GM19351 (cell line): ENCODE measurements around the gene BRAT1.
A peak's percentile ranks its signal among the peaks of the same experiment; 100 is the strongest.

ENCODE experiments used
- ATAC-seq: cut with Tn5 transposase; IDR thresholded peaks from one replicate; pipeline ENCODE4 v1.9.1; 2021; ENCODE audit warnings: mild to moderate bottlenecking, moderate library complexity; ENCODE audit not compliant: unreplicated experiment

The BRAT1 gene

GRCh38 chr7:2585446-2585845 lies 30.1 kb upstream of the BRAT1 start:
- ATAC-seq = no peak

GRCh38 chr7:2583798-2584580 lies 28.7 kb upstream of the BRAT1 start:
- ATAC-seq = no peak

DNA sequence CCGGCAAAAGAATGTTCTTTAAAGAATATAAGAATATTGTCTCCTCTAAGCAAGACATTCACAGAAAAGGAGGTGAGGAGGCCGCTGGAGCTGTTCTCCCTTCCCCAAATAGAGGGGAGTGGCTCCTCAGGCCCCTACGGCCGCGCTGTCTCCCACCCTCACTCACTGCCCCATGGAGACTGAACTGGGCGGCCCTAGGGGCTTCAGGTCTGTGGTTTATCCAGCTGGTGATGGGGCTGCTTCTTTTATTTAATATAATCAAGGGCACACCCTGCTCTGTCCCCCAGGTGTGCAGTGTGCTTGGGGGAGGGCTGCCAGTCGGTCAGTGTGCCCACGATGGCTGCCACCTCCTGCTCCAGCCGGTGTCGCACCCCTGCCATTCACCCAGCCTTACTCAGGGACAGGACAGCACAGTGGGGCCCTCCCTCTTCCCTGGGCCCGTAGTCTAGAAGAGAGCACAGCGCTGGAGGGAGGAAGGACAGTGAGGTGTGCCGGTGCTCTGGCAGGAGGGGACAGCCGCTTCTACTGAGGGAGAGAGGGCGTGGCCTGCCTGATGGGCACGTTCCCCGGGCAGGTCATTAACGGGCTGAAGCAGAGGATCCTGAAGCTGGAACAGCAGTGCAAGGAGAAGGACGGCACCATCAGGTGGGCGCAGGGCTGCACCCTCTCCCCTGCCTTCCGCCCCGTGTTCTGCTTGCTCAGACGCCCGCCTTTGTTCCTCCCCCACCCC lies 26.8 kb upstream of the BRAT1 start:
- ATAC-seq = no peak

GRCh38 chr7:2580636-2581035 lies 25.3 kb upstream of the BRAT1 start:
- no peak for ATAC-seq

- no peak for ATAC-seq
Observed at GRCh38 chr7:2577914-2578680, 22.8 kb upstream of the BRAT1 start.

- no peak for ATAC-seq
Observed at GRCh38 chr7:2576742-2577491, 21.6 kb upstream of the BRAT1 start.

- no peak for ATAC-seq
Observed at GRCh38 chr7:2575733-2576340, 20.5 kb upstream of the BRAT1 start.

DNA sequence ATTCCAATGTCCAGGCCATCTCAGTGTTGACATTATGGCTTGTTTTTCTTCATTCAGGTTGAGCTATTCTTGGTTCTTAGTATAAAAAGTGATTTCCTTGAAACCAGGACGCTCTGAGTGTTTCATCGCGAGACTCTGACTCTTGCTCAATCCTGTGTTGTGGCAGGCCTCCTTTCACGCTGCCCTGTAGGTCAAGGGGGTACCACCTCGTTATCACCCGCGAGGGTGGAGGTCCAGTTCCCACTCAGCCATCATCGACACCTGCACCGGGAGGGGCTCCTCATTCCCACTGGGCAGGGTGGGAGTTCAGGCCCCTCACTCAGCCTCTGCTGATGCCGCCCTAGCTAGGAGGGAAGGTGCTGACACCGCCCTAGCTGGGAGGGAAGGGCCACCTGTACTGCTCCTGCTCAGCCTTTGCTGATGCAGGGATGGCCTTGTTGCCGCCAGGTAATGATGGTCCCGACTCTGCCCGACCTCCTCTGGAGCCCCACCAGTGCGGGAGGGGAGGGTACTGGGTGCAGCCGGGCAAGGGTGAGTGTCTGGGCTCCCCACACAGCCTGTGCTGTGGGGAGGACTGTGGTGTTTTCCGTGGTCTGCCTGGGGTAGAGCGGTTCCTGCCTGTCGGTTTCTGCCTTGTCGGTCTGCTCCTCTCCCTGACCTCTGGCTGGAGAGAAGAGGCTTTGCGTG lies 19.9 kb upstream of the BRAT1 start:
- no peak for ATAC-seq

DNA sequence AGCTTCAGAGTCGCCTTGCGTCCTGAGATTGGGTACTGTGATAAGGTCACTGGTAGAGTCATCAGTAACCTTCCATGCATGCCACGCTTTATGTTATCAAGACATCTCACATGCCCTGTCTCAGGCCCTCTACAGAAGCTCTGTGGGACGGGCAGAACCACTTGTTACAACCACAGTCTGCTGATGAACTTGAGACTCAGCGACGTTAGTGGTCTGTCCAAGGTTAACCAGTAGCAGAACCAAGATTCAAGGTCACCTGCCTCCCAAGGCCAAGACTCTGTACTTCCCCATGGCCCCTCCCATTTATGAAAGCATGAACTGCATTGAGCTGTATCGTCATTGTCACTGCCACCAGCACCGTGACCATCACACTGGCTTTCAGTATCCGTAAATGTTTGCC lies 18.4 kb upstream of the BRAT1 start:
- ATAC-seq = no peak

DNA sequence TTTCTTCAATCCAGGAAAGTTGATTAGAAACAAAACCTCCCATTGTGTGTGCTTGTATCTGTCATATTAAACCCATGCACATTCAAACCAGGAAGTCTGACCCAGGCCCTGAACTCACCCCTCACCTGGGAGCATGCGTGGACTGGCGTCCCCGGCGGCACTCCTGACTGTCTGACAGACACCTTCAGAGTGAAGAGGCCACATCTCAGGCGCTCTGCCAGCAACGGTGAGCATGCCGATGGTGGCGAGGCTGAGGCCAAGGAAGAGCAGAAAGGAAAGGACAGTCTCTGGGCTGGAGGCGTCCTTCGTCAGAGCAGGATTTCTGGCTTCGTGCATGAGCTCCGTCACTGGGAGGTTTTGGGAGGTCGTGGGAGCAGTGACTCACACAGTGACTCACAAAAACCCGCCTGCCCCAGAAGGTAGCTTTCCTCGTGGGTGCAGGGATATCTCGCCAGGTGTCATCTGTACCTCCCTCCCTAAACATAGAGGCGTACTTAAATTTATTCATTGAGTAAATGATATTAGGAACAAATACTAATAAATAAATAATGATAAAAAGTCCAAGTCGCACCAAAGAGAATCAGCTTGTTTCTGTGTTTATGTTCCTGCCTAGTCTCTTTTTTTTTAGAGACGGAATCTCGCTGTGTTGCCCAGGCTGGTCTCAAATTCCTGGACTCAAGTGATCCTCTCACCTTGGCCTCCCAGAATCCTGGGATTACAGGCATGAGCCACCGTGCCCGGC lies 16.9 kb upstream of the BRAT1 start:
- no peak for ATAC-seq

DNA sequence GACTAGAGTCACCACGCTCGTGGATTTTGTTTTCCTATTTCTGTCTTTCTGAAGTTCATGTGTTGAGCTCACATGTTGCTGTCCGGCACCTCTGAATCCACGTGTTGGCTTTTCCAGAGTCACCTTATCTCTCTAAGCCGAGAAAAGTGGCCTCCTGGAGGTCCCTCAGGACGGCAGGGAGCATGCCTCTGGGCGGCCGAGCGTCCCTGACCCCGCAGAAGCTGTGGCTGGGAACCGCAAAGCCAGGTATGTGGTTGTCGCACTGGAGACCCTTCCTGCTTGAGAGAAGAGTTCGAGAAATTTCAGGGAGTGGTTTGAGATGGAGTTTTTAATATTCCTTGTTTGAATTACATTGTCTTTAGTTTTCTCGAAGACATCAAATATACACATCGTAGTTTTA lies 16.1 kb upstream of the BRAT1 start:
- ATAC-seq = no peak

DNA sequence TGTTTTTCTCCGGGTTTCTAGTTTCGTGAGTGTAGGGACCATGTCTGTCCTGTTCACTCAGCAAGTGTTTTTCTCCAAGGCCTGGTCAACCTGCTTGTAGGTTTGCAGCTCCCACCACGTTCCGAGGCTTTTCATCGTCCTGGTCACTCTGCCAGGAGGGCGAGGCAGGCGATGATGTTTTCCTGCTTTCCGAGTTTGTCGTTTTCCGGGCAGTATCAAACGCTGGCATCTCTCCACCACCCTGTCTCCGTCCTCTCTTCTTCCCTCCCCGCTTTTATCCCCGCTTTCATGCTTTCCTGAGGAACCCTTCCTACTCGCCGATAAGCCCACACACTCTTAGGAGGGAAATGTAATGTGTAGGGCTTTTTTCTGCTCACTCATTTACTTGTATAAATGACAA lies 14.7 kb upstream of the BRAT1 start:
- ATAC-seq = no peak

GRCh38 chr7:2569421-2569820 lies 14.1 kb upstream of the BRAT1 start:
- no peak for ATAC-seq

- no peak for ATAC-seq
Observed at GRCh38 chr7:2568521-2569223, 13.3 kb upstream of the BRAT1 start.

DNA sequence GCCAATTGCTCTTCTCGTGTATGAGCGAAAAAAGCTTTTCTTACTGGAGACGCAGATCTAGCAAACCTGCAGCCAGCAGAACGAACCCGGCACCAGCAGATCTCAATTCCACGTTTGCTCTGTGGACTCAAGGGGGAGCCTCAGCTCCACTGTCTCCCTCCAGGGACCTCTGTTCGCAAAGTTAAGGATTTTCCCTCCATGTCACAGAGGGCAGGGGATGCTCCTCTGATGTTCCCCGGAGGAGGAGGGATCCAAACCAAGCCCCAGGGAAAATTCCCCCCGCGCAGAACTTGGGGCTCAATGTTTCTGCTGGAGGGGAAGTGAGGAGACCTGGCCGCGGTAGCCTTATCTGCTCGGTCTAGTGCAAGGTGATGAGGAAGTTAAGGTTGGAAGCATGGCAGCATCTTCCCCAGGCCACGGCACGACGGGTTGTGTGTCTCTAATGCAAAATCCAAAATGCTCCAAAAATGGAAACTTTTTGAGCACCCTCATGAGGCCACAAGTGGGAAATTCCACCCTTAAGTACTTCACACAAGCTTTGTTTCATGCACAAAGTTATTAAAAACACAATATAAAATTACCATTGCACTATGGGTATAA lies 12.5 kb upstream of the BRAT1 start:
- no peak for ATAC-seq

- peak; percentile 90 for ATAC-seq
Observed at GRCh38 chr7:2566890-2567678, 11.8 kb upstream of the BRAT1 start.

DNA sequence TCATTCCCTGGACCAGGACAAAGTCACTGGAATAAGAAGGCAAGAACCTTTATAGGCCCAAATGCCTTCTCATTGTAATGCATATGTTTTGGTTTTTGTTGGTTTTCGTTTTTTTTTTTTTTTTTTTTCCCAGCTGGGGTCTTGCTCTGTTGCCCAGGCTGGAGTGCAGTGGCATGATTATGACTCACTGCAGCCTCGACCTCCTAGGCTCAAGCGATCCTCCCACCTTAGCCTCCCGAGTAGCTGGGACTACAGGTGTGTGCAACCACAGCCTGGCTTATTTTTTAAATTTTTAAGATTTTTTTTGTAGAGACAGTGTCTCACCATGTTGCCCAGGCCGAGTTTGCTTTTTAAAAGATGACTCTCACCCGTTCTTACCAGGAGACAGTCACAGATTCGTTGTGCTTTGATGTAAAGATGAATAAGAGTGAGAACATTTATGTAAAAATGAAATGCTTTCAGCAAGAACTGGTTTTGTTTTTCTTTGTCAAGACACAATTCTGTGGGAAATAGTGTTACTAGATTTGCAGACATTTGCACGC lies 11.1 kb upstream of the BRAT1 start:
- ATAC-seq = peak; percentile 25
